Measurements from ENCODE around the gene ABCG2. TPM values are rescaled to one million over a fixed set of nuclear protein-coding genes. Genes with fewer than 3 reads are reported as not detected.

The ABCG2 gene
- polyA plus RNA-seq, 1 of the 3 experiments (the other 2 are of a cell fraction): 0.02 TPM

DNA sequence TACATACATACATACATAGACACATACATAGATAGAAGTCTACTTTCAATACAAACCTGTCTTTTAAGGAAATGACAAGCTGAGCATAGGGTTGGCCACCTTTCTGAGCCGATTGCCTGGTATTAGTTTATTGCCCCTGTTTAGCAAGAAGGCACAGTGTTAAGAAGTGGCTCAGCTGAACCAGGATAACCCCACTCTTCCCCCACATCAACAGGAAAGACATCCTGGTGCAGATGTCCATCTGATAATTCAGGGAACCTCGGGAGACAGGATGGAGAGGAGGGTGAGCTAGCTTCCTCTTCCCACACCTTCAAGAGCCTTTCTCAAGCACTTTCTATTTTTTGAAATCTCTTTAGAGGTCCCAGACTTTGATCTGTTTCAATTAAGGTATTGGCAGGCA, 98.7 kb downstream of the ABCG2 start:
- Histone ChIP-seq H3K9ac (no peak overlapping the region), H3K9me2 (no peaks in the 10 kb centered on the region), H3K36me3 (replicated peaks in 1 of 2; ENCODE audit: control insufficient read depth in 1 of 2, insufficient read depth in 2 of 2, low read length in 1 of 2) (peaks cover 65 to 66% of the 10 kb centered on the region in 2 experiments), H2AFZ (ENCODE audit: low read depth) (no peak overlapping the region), H3F3A (replicated peaks; ENCODE audit: insufficient read depth) (no peaks in the 10 kb centered on the region), H3K4me1 (ENCODE audit: control insufficient read depth in 1 of 2, insufficient read depth in 2 of 2, low read depth in 1 of 2, low read length in 1 of 2) (no peaks in the 10 kb centered on the region), H3K4me3 (ENCODE audit: low read depth in 2 of 2, low read length in 1 of 2) (no peak overlapping the region), H3K27me3 (ENCODE audit: insufficient read depth) (no peaks in the 10 kb centered on the region), H4K20me1 (ENCODE audit: insufficient read depth) (no peaks in the 10 kb centered on the region), H3K79me2 (ENCODE audit: insufficient read depth) (no peaks in the 10 kb centered on the region), H3K9me3 (no peaks in the 10 kb centered on the region), H3K4me2 (no peak overlapping the region), H3K27ac (ENCODE audit: low read depth in 2 of 2, low read length in 1 of 2) (no peak overlapping the region)
- WGBS (ENCODE audit: low lambda C conversion rate): 53% methylated on average over 2 of the region's 2 CpGs
- CTCF ChIA-PET: interaction anchor here (1.7 kb wide), 1 partner anchor 152 kb away, joined by 4 read pairs; no protein-coding TSS in a partner anchor
- TF ChIP-seq GABPA (IDR thresholded peaks at IDR 0.05; ENCODE audit: low read depth): no peak
- no peak for TF ChIP-seq USF1 (IDR thresholded peaks at IDR 0.05; ENCODE audit: borderline replicate concordance, low read depth)
- no peak for TF ChIP-seq RCOR1 (IDR thresholded peaks at IDR 0.05; ENCODE audit: low read length)
- no peak for TF ChIP-seq USF2 (IDR thresholded peaks at IDR 0.05; ENCODE audit: borderline replicate concordance, low read depth, low read length)
- TF ChIP-seq IRF3 (IDR thresholded peaks at IDR 0.05; ENCODE audit: low read depth, low read length): no peak
- no peak for TF ChIP-seq FOXJ3 (CRISPR knock-in tag; IDR thresholded peaks at IDR 0.05)
- no peak for TF ChIP-seq SIN3A (IDR thresholded peaks at IDR 0.05; ENCODE audit: borderline replicate concordance, low read depth, low read length)
- TF ChIP-seq JUND (IDR thresholded peaks at IDR 0.05): no peak
- no peak for TF ChIP-seq RAD21 (IDR thresholded peaks at IDR 0.05; ENCODE audit: low read length)
- TF ChIP-seq EP300 (IDR thresholded peaks at IDR 0.05; ENCODE audit: borderline replicate concordance in 1 of 2, low read depth in 1 of 2, low read length in 1 of 2): no peak
- no peak for TF ChIP-seq CHD2 (IDR thresholded peaks at IDR 0.05; ENCODE audit: low read length, partially characterized antibody)
- no peak for TF ChIP-seq NFIC (IDR thresholded peaks at IDR 0.05; ENCODE audit: borderline replicate concordance)
- no peak for TF ChIP-seq NRF1 (IDR thresholded peaks at IDR 0.05; ENCODE audit: low read depth, low read length)
- TF ChIP-seq TCF12 (IDR thresholded peaks at IDR 0.05): no peak
- TF ChIP-seq GATA2 (CRISPR knock-in tag; IDR thresholded peaks at IDR 0.05): no peak
- TF ChIP-seq, protein P1, sequence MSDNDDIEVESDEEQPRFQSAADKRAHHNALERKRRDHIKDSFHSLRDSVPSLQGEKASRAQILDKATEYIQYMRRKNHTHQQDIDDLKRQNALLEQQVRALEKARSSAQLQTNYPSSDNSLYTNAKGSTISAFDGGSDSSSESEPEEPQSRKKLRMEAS (IDR thresholded peaks at IDR 0.05; ENCODE audit: low read depth): no peak
- TF ChIP-seq TEAD4 (IDR thresholded peaks at IDR 0.05; ENCODE audit: borderline replicate concordance, insufficient read depth): no peak
- POLR2A ChIA-PET: no interaction called here
- DNase-seq: no peak
